ENCODE data around the gene EYA2.
"Not testable (repeated sequence)": the region's sequence is repeated elsewhere in the genome, so short reads cannot be mapped to it uniquely, and the experiment has no call there.

EYA2 gene

DNA sequence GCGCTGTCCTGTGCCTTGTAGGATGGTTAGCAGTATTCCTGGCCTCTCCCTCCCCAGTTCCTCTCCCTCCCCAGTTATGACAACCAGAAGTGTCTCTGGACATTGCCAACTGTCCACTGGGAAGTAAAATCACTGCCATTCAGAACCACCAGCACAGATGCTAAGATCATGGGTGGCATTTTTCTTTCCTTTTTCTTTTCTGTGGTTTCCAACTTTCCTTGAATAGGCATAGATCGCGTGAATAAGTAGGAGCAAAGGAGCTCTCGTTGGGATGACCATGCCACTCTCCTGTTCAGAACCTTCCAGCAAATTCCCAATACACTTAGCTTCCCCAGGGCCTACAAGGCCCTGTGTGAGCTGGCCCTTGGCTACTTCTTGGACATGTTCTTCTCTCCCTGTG is 59.0 kb downstream of the EYA2 start:
- no peak for DNase-seq (ENCODE audit: low spot score)

DNA sequence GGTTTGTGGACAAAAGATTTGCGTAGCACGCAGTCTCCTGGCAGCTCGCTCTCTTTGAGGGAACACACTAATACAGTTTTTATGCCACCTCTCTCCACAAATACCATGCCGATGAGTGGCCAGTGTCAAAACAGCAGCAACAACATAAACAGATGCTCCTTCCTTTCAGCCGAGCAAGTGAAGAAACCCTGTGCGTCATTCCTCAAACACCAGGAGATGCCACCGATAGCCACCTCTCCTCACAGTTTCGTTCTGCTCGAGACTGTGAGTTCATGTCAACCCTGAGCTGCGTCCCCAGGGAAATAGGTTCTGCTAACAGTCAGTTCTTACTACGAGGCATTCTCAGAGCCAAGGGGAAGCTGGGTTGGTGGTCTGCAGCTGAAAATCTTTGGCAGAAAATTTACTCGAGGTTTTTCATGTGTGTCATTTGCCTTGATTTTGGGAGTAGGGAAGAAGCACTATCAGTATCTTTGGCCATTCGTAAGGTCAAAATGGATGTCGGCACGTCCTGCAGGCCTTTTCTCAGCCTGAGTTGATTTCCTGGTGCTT is 59.9 kb downstream of the EYA2 start:
- no peak for DNase-seq (ENCODE audit: low spot score)

DNA sequence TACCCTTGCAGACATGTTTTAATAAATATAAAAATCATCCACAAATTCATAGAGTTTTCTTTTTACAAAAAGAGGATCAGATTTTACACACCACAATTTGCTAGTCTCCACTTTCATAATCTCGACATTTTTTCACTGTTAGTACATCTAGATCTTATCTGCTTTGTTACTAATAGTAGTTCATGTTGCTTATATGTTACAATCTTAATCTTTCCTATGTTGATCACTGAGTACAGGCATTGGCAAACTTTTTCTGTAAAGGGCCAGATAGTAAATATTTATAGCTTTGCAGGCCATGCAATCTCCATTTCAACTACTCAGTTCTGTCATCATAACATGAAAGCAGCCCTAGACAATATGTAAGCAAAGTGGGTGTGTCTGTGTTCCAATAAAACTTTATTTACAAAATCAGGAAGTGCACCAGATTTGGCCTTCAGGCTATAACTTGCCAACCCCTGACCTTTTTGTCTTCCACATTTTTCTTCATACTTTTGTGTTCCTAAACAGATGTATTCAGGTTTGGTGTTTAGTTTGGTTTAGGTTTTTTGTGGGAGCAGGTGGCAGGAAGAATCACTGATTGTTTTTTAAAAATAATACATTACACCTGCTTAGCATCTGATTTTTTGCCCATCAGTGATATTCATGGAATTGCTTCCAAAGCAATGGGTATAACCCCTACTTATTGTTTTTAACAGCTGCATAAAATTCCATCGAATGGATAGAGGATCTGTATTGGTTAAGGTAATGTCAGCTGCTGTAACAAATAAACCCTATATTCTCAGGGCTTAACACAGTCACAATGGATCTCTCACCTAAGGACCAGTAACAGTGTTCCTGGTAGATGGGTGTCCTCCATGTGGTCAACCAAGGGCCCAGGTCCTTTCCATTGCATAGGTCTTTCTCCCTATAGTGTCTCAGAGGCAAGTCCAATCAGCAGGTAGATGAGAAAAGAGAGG is 61.2 kb downstream of the EYA2 start:
- no peak for DNase-seq (ENCODE audit: low spot score)

DNA sequence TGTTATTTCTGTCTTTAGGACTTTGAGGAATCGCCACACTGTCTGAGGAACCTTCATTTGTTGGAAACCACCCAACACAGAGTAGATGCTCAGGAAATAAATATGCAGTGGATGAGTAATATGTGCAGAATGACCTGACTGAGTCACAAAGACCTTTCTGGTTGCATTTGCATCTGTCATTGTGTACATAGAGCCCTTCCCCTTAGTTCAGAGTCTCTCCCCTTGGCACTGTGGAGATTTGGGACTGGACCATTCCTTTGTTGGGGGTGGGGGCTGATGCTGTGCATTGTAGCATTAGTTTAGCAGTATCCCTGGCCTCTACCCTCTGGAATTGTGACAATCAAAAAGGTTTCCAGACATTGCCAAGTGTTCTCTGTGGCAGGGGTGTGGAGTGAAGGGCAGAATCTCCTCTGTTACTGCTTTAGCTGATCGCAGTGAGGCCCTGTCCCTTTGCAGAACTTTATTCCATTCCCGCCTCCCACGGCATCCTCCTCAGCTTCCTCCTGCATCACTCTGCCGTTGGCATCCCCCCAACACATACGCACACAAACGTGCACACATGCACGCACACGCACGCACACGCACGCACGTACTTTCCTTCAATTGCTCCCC is 64.5 kb downstream of the EYA2 start:
- DNase-seq (ENCODE audit: low spot score), result no peak

DNA sequence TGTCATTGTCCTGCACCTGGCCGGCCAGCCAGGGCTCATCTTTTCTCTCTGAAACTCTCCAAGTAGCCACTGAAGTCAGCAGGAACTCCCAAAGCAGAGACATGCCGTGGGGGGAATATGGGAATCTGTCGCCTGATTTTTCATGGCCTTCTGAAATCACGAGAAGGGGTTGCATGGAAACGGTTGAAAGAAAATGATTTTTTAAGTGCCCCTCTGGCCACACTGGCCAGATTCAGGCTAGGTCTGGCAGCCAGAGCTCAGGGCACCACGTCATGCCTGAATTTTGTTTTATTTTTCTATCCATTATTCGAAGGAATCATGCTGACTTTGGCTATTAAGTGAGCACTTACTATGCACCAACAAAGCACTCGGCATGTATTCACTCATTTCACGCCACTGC is 65.2 kb downstream of the EYA2 start:
- DNase-seq (ENCODE audit: low spot score), result no peak

DNA sequence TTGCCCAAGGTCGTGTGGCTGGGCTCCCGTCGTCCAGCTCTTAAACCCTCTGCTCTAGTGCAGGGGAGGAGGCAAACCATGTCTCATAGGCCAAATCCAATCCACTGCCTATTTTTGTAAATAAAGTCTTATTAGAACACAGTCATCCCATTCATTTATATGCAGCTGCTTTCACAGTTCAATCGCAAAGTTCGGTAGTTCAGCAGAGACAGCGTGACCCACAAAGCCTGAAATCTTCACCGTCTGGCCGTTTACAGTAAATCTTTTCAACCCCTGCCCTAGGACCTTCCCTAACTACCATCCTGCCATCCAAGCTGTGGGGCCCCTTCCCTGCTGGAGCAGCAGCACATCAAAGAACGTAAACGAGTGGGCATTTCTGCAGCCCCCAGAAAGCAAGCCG is 65.9 kb downstream of the EYA2 start:
- no peak for DNase-seq (ENCODE audit: low spot score)

DNA sequence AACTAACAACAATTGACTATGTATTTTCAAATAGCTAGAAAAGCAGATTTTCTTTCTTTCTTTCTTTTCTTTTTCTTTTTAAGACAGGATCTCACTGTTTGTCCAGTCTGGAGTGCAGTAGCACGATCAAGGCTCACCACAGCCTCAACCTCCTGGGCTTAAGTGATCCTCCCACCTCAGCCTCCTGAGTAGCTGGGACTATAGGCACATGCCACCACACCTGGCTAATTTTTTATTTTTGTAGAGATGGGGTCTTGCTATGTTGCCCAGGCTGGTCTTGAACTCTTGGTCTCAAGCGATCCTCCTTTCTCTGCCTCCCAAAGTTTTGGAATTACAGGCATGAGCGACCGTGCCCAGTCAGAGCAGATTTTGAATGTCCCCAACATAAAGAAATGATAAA is 67.3 kb downstream of the EYA2 start:
- not testable (repeated sequence) for DNase-seq (ENCODE audit: low spot score)

DNA sequence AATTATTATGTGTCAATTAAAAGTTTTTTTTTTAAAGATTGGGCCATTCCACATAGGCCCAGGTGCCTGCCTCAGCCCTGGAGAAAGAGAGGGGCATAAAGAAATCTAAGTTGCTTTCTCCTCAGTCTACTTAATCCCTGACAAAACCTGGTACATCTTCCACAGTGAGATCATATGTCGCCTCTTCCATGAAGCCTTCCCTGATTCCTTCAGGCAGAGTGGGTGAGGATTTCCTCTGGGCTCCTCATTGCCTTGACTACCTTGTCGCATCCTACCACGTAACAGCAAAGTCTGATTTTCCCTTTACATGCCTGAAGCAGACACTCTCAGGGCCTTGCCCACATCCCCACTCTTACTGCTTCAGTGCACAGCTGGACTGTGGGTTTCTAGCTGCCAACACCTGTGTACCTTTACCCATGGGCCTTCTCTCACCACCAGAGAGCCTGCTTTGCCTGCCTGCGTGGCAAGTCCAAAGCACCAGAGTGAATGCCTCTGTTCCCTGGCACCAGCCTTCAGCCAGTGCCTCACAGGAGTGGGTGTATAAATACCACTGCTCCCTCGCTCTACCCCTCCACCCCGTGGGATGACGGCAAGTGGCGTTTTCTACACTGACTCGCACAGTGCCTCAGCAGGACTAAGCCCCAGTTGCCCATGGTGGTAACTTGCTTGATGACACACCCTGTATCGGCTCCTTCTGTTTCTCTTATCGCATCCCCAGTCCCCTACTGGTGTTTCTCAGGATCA is 68.0 kb downstream of the EYA2 start:
- DNase-seq (ENCODE audit: low spot score), result no peak

DNA sequence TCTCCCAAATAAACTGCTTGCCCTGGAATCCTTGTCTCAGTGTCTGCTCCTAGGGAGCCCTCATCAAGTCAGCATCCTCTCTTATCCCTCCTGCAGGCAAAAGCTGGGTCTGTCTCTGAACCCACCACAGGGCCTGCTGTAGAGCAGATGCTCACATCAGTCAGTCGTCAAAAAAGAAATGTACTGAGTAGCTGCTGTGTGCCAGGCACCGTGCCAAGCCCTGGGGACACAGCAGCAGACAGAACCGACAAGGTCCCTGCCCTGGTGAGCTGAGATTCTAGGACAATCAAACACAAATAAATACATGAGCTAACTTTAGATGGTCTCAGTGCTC is 68.5 kb downstream of the EYA2 start:
- DNase-seq (ENCODE audit: low spot score), result no peak

DNA sequence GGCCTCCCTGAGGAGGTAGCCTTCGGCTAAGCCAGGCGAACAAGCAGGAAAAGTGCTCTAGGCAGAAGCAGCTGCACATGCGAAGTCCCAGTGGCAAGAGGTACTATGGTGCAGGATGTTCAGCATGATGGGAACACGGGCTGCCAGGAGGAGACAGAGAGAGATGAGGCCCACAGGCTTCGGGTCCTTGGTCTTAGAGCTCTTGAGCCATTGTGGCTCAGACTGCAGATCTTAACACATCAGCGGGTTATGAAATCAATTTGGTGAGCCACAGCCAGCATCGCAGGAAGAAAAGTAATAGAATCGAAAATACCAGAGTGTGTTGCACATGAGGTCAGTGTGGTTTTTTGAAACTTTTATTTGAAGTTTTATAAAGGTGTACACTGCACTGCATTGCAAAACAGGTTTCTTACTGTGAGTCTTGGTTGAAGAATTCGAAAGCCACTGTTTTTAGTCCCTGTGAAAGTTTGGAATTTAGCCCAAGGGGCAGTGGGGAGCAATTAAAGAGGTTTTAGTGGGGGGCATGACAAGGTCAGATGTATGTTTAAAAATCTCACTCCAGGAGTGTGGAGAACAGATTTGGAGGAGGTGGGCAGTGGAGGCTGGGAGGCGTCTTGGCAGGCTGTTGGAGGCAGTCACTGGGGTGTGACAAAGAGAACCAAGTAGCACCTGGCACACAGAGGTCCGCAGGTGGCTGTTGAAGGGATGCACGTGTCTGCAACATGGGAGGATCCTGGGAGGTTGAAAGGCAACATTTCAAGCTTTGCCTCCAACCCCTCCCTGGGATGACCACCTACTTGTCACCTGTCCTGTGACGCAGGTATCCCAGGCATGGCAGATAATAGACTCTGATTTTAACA is 69.3 kb downstream of the EYA2 start:
- no peak for DNase-seq (ENCODE audit: low spot score)

DNA sequence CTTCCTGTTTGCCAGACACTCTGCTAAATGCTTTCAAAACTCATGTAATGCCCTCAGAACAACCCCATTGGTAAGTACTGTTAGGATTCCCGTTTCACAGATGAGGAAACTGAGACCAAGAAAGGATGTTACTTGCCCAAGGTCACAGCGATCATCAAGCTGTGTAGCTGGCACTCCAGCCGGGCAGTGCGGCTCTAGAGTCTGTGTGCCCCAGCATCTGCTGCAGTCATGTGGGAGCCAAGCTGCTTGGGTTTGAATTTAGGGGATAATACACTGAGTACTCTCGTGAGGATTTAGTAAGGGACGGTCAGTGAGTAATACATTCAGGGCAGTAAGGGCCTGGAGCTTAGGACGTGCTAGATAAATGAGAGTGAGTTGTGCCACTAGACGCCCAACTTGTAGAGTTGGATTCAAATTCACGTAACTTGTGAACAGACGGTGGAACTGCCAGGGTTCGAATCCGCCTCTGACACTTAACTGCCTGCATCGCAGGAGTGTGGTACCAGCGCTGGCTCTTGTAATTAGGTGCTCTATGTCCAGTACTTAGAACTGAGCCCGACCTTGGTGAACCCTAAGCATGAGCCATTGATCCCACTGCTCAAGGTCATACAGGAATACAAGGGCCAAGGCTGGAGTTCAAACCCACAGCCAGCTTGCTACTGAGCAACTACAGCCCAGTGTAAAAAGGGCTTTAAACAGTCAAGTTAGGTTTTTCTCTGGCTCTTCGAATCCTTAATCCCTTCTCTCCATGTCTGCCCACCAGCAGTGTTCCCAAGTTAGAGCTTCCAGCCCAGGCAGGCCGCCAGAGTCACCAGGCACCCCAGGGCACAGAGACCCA is 70.2 kb downstream of the EYA2 start:
- DNase-seq (ENCODE audit: low spot score), result no peak

DNA sequence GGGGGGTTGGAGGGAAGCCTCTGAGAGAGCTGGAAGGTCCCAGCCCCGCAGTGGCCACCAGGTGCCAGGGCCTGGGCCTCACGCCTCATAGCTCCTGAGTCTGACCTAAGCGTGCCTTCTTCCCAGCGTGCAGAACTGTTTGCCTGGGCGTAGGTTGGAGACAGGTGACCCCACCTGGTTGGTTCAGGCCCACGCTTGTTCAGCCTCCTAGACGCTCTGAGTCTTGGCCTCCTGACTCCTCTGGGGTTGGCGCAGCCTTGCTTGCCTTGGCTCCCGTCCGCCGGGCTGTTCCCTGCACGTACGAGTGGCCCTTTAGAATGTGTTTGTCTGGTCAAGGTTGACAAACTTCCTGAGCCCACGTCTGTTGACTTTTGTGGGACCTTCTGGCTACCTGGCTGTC is 70.8 kb downstream of the EYA2 start:
- DNase-seq (ENCODE audit: low spot score), result no peak

DNA sequence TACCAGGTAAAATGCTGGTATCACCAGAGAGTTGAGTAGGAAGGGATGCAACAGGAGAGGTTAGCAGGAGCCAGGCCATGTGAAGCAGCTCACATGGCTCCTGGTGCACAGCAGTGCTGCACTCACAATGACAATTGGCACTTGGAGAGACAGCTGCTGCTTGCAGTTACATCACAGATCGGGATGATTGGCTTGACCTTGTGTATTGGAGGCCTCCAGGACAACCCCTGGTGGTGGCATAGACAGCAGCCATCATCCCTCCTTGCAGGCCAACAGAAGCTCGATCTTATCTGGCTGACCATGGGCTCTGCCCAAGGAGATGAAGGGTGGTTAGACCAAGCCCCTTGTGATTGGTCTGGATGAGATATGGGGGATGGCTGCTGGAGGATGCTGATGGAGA is 73.0 kb downstream of the EYA2 start:
- DNase-seq (ENCODE audit: low spot score), result no peak

DNA sequence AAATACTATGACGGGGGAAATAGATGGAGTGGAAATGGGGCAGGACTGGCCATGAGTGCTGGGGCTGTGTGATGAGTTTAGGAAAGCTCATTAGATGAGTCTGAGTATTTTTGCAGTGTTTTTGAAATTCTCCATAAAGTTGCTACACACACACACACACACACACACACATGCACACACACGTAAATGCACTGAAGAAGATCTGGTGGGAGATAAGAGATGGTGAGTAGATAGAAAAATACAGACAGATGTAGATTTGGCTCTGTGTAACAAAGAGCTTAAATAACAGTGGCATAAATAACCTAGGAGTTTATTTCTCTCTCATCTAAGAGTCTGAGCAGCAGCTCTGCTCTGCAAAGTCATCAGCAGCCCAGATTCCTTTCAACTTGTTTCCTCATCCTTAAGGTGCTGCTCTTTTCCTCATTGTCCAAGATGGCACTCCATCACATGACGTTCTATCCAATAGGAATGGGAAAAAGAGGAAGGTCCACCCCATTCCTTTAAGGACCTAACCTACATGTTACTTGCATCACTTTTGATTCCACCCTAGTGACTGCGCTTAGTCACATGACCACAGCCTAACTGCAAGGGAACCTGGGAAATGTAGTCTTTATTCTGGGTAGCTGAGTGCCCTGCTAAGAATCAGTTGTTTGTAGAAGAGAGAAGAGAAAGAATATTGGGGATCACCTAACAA is 76.4 kb downstream of the EYA2 start:
- peak; percentile 90 for DNase-seq (ENCODE audit: low spot score)

DNA sequence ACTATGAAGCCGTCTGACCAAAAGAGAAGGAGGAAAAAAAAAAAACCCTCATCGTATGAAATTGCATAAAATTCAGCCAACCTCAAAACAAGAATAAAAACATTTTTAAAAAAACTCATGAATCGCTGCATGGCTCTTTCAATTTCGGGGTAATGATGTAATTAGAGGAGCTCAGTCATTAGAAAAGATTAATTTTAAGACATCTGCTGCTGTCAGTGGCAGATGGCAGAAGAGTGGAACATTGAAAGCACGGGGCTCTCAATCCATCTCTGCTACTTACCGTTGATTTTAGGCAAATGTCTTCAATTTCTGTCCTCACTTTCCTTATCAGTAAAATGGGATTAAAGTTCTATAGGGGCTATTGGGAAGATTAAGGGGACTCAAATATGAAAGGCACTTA is 79.1 kb downstream of the EYA2 start:
- no peak for DNase-seq (ENCODE audit: low spot score)

DNA sequence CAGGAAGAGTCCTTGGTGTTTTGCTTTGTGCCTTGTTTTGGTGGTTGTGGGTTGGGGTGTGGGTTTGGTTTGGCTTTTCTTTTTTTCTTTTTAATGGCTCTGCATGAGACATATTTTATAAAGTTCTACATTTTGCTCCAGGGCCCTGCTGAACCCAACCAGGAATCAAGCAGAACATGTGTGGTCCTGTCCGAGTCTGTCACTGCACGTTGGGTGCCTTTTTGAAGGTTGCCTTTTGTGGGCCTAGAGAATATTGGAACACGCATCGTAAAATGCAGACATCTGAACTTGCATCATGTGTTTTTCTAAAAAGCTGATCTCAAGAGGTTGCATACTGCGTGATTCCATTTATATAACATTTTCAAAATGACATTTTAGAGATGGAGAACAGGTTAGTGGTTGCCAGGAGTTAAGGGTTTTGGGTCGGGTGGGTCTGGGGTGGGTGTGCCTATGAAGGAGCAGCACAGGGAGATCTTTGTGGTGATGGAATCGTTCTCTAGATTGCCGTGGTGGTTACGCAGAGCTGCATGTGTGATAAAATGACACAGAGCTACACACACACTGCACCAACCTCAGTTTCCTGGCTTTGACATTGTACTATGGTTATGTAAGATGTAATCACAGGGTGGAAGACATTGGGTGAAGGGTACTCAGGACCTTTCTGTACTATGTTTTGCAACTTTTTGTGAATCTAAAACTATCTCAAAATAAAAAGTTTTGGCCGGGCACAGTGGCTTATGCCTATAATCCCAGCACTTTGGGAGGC is 80.2 kb downstream of the EYA2 start:
- DNase-seq (ENCODE audit: low spot score), result no peak

DNA sequence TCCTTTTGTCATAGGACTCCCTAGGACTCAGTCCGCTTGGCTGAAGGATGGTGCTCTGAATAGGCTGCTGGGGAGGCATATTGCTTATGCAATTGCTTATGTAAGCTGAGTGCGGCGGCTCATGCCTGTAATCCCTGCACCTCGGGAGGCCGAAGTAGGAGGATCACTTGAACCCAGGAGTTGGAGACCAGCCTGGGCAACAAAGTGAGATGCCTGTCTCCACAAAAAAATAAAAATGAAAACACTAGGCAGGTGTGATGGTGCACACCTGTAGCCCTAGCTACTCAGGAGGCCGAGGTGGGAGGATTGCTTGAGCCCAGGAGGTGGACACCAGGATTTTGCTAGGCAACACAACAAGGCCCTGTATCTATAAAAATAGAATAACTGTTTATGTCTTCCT is 81.3 kb downstream of the EYA2 start:
- no peak for DNase-seq (ENCODE audit: low spot score)

DNA sequence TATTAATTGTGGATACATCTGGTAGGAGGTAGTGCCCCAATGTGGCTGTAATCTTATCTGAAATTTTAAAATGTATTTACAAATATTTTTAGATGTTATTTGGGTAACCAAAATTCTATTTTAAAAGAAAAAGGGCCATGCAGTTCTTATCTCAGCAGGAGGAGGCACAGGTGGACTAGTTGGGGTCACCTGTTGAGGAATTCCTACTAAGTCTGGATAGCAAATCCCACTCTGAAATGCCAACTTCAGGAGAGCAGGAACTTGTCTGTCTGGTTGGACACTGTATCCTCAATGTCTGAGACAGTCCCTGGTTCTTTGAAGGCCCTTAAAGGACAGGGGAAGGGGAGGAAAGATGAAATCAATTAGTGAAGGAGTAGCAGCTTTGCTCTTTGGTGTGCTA is 82.6 kb downstream of the EYA2 start:
- no peak for DNase-seq (ENCODE audit: low spot score)

DNA sequence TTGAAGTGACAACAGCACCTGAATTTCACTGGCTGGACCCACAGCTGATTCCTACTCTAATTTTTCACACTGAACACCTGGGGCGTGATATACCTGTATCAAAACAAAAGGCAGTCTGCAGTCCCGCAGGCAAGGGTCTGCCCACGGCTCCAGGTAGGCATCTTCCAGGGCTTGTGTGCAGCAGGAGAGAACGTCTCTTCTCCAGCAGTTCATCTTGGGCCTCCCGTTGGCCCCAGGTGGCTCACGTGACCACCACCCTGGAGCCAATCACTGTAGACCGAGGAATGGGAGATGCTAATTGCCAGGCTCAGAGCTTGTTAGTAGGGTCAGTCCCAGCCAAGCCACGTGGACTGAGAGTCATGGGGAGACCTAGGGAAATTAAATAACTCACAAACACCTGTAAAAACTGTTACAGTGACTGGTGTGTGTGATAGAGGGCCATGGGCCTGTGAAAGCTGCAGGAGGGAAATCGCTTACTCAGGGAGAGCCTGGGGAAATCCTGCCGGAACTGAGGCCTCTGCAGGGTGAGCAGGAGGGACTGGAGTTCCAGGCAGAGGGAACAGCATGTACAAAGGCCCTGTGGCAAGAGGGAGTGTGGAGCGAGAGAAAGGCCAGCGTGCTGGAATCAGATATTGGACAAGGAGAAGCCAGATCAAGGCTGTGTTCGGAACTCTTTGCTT is 83.4 kb downstream of the EYA2 start:
- no peak for DNase-seq (ENCODE audit: low spot score)
